Fibroblast of mammary gland (primary cell): ENCODE measurements around the gene MRPL41.

Experiments used
- DNase-seq: peaks from one replicate; pipeline ENCODE4 v3.0.0-alpha.2; 2010; ENCODE audit warnings: low read depth
- H3K4me3 ChIP-seq: 2 replicates; pipeline ENCODE4 v1.5.1; 2011; ENCODE audit warnings: low read depth, mild to moderate bottlenecking, low read length, moderate library complexity; ENCODE audit not compliant: control insufficient read depth
- TF ChIP-seq, protein P1 (sequence below): conservative IDR thresholded peaks from 2 replicates; pipeline ENCODE4 v1.5.1; 2011; ENCODE audit warnings: low read depth, low read length, inconsistent platforms; ENCODE audit not compliant: control insufficient read depth, insufficient read depth

MRPL41 gene

GRCh38 chr9:137519553-137519952 lies 32.1 kb upstream of the MRPL41 start:
- TF ChIP-seq, protein P1, sequence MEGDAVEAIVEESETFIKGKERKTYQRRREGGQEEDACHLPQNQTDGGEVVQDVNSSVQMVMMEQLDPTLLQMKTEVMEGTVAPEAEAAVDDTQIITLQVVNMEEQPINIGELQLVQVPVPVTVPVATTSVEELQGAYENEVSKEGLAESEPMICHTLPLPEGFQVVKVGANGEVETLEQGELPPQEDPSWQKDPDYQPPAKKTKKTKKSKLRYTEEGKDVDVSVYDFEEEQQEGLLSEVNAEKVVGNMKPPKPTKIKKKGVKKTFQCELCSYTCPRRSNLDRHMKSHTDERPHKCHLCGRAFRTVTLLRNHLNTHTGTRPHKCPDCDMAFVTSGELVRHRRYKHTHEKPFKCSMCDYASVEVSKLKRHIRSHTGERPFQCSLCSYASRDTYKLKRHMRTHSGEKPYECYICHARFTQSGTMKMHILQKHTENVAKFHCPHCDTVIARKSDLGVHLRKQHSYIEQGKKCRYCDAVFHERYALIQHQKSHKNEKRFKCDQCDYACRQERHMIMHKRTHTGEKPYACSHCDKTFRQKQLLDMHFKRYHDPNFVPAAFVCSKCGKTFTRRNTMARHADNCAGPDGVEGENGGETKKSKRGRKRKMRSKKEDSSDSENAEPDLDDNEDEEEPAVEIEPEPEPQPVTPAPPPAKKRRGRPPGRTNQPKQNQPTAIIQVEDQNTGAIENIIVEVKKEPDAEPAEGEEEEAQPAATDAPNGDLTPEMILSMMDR: no peak
- DNase-seq: no peak
- no peak overlapping the region for H3K4me3 ChIP-seq

DNA sequence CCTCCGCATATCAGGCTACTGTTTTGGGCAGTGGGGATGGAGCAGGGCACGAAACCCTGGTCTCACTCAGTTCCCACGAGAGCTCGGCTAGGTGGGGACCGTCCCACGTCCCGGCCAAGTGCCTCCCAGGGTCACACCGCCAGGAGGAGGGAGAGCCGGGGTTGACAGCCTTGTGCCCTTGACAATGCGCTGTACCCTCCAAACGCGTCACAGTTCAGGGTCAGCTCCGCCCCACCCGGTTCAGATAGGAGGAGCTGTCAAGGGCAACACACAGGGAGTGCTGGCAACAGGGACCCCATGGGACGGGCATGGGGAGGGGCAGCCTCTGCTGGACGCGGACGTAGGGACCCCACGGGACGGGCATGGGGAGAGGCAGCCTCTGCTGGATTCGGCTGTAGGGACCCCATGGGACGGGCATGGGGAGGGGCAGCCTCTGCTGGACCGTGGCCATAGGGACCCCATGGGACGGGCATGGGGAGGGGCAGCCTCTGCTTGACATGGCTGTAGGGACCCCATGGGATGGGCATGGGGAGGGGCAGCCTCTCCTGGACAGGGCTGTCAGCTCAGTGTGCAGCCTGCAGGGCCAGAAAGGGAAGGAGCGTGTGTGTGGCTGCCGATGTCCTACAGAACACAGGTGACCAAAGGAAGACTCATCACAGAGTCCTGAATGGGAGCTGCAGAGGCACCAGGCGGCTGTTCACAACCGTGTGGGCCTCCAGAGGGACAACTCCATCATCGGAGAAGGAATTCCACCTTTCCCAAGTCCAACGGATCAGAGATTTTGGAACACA lies 30.9 kb upstream of the MRPL41 start:
- TF ChIP-seq, protein P1: no peak
- DNase-seq: no peak
- no peak overlapping the region for H3K4me3 ChIP-seq

DNA sequence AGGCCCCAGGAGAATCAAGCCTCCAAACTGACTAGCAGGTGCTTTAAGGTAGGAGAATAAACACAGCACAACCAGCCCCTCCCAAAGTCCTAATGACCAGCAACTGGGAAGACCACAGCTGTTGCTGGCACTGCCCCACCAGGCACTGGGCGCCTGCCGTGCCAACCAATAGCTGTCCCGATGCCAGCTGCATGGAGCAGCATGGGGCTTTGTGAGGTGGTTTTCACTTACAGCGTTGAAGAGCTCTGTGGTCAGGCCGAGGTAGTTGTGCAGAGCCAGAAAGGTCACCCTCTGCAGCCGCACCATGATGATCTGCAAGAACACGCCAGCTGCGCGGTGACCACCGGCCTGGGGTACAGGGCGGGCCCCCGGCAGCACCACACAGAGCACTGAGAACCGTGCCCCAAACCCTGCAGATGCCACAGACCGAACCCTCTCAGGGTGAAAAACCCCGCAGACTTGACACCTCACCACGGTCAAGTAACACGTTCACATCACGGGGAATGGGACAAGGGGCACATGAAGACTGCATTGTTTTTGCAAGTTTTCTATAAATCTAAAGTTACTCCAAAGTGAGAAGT lies 30.2 kb upstream of the MRPL41 start:
- TF ChIP-seq, protein P1: no peak
- no peak for DNase-seq

DNA sequence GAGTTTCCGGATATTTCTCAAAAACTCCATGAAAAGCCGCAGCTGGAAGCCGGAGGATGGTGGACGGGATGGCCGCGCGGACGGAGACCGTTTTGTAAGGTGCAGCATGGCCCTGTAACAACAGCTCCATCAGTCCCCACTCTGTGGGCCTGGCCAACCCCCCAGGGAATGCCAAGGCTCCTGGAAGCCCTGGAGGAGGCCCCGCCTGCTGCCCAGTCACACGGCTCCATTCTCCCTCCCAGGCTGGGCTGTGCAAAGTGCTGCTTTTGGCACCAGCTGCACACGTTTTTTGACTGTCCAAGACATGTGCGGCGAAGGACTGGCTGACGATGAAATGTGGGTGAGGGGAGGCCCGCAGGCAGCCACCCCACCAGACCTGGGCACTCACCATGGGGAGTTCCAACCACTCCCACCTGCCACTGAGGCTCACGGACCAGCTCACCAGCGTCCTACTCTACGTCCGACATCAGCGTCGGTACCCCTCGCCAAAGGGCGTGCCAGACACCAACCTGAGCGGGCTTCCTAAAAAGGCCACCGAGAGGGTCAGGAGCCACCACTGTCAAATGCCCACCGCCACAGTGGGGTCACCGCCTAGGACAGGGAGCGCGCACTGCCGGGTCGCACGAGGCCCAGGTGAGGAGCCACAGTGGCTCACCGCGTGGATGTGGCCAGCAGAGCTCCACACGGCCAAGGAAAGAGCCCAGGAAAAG lies 28.8 kb upstream of the MRPL41 start:
- TF ChIP-seq, protein P1: no peak
- DNase-seq: no peak
- no peak overlapping the region for H3K4me3 ChIP-seq

More for the DNA sequence above, 30.2 kb upstream of the MRPL41 start:
- no peak overlapping the region for H3K4me3 ChIP-seq

- no peak for DNase-seq
- H3K4me3 ChIP-seq: no peak overlapping the region
- TF ChIP-seq, protein P1: no peak
Measured at GRCh38 chr9:137524161-137524980, 27.3 kb upstream of the MRPL41 start.

DNA sequence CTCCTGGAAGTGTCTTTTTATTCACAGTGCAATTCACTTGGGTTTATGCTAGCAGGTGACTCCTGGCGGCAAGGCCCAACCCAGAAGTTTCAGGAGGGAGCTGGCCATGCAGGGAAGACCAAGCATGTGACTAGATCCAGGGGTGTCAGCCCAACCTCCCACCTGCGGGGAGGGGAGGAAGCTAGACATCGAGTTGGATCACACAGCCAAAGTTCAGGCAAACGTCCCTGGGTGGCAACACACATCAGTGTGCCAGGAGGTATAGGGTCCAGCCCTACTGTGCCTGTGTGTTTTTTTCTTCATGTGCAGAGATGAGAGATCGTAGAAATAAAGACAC lies 26.7 kb upstream of the MRPL41 start:
- H3K4me3 ChIP-seq: no peak overlapping the region
- no peak for DNase-seq
- TF ChIP-seq, protein P1: no peak
